H1 (cell line): ENCODE measurements around the gene SLC12A7. TPM values are rescaled to one million over a fixed set of nuclear protein-coding genes. Genes with fewer than 3 reads are reported as not detected.

Experiments used
- CHD1 ChIP-seq: IDR thresholded peaks from 2 replicates; pipeline ENCODE4 v1.6.1; 2012; ENCODE audit warnings: low read depth, low read length, improper control_type of control experiment
- CHD7 ChIP-seq: fragments of 300-600 bp; sonication (generic); IDR thresholded peaks from 2 replicates; pipeline ENCODE4 v1.7.1; 2012; ENCODE audit warnings: low read length, moderate library complexity, mild to moderate bottlenecking, inconsistent platforms; ENCODE audit not compliant: insufficient replicate concordance
- HDAC2 ChIP-seq, 2 experiments: fragments of 300-600 bp in 1 of 2; sonication (generic) in 1 of 2; IDR thresholded peaks; 2 replicates each; pipeline ENCODE4 v1.6.1; 2011 to 2012; ENCODE audit warnings: low read depth in 2 of 2, low read length in 2 of 2, mild to moderate bottlenecking in 2 of 2, moderate library complexity in 2 of 2, borderline replicate concordance in 1 of 2, inconsistent platforms in 1 of 2
- RBBP5 ChIP-seq: IDR thresholded peaks from 2 replicates; pipeline ENCODE4 v1.7.1; 2012; ENCODE audit warnings: low read depth, mild to moderate bottlenecking, inconsistent platforms, low read length, moderate library complexity, borderline replicate concordance
- RNF2 ChIP-seq: fragments of 200-900, 300-1000 bp; sonication (generic); IDR thresholded peaks from 2 replicates; pipeline ENCODE4 v1.7.1; 2016; ENCODE audit warnings: borderline replicate concordance, low read depth, mild to moderate bottlenecking, antibody characterized with exemption, low read length; ENCODE audit not compliant: poor library complexity, severe bottlenecking; ENCODE audit errors: missing control alignments
- SIN3A ChIP-seq, 2 experiments: IDR thresholded peaks in 1 of 2; conservative IDR thresholded peaks in 1 of 2; 2 replicates each; pipeline ENCODE4 v1.6.1; 2011 to 2012; ENCODE audit warnings: low read length in 2 of 2, improper control_type of control experiment in 1 of 2, low read depth in 1 of 2, mild to moderate bottlenecking in 1 of 2
- polyA plus RNA-seq, 7 experiments: library from polyadenylated mRNA; depleted of rRNA in 3 of 7; stranded (reverse) in 5 of 7; unstranded in 2 of 7; fragments of >200 nt in 5 of 7; fragments of 200-250 nt in 2 of 7; gene quantifications; 1 replicate in 5 of 7; 2 replicates in 1 of 7; 4 replicates in 1 of 7; pipeline versions ENCODE4 v1.2.1 to v1.2.3, GENCODE V29; 2011 to 2013; ENCODE audit warnings: missing spikeins in 2 of 7, mixed read lengths in 2 of 7
- total RNA-seq: library from RNA; stranded (reverse); fragmentation: NEBNext Ultra II Directional; extraction: Animal tissue kit (Norgen Biotek cat#: 25700); gene quantifications from 2 replicates; pipeline ENCODE4 v1.2.1, GENCODE V29; 2021

The SLC12A7 gene
- total and polyA plus RNA-seq, 2 of the 8 experiments (the other 6 are each of a cell fraction or from before 2014, with no cell fraction given): 23.5 to 39.7 TPM

DNA sequence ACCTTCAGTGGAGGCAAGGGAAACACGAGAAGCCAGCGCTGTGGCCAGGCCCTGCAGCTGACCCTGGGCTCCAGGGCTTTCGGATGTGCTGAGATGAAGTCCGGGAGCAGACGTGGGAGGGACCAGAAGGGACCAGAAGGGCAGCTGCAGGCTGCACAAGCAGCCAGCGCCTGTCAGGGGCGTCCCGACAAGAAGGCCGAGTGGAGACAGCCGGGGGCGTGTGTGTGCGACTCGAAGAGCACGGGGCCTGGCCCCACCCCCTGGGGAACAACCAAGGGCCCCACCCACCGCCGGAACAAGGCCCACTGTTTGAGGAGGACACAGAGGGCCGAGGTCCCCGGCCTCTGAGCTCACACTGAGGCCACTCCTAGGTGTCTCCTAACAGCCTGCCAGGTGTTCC is 31.4 kb downstream of the SLC12A7 start (continued):
- no peak for TF ChIP-seq CHD7
- TF ChIP-seq RNF2: no peak
- no peak for TF ChIP-seq CHD1
- no peak for TF ChIP-seq HDAC2 (IDR thresholded peaks at IDR 0.05; ENCODE audit: borderline replicate concordance in 1 of 2, low read depth in 2 of 2, low read length in 2 of 2)
- TF ChIP-seq RBBP5: no peak
- TF ChIP-seq SIN3A (conservative IDR thresholded peaks at IDR 0.05 in 1 of 2, IDR thresholded peaks at IDR 0.05 in 1 of 2; ENCODE audit: low read depth in 1 of 2, low read length in 2 of 2): no peak
